Stimulated activated CD4-positive, alpha-beta T cell treated with anti-CD3 and anti-CD28 coated beads, Interleukin-15, amount 100 ng/mL, for 1 hour (primary cell): ENCODE measurements around the gene WDR11.

Experiments
- DNase-seq, 2 donors: peaks; one replicate each; pipeline ENCODE4 v3.0.0-alpha.2; 2020; ENCODE audit warnings: low read depth in 1 of 2, low spot score in 1 of 2

Gene WDR11

DNA sequence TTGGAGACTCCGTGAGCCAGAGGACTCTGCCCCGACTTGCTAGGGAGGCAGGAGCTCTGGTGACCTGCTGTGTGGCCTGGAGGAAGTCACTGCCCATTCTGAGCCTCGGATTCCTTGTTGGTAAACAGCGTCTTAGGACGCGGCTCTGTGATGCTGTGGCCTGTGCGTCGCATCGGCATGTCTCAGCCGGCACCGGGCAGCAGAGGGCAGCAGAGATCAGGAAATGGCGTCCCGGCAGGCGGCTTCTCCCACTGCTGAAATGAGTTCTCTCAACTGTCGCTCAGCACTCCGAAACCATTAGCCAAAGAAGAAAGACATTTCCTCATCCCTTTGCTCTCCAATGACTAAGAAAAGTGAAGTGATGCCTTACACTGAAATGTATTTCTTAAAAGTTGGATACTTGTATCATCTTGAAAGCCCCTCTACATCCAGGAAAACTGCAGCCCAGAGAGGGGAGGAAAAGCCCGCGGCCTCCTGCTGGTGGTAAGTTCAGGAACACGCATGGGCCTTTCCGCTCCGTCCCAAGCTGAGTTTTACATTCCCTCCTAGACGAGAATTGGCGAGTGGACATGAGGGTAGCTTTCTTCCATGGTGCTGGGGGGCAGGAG, 91.7 kb downstream of the WDR11 start:
- DNase-seq: peak; percentile 25 to 69

DNA sequence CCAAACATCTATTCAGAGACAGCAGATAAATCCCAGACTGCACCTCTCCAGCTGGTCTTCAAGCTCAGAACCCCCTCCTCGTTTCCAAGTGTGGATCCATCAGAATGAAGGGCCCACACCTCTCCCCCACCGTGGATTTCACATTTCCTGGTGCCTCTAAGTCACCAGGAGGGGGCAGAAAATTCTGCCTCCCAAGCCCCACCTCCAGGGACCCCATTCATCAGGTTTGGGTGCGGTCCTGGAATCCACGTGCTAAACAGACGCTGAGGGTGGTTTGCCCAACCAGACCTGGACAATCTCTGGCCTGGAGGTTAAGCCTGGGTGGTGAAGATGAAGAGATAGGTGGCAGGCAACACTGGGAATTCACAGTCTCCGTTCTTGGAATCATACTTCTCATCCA, 92.4 kb downstream of the WDR11 start:
- no peak for DNase-seq

DNA sequence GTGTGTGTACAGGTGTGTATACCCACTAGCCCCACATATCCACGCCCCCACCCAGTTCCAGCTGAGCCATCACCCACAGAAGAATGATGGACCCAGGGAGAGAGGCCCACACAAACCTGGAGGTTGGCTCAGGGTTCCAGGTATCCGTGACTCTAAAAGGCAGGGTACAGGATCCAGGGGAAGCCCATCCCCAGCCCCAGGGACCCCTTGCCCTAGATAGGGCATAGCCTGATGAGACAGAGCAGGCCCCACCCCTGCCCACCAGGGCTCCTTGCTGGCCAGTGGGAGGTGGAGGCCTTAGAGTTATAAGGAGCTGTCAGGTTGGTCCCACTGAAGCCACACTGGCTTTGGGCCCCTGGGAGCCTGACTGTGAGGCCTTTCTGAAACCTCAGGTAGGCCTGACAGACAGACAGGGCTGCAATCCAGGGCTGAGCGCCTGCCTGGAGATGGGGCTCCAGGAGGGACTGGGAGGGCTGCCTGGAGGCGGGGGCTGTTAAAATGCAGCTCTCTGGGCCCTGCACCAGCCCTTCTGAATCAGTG, 93.5 kb downstream of the WDR11 start:
- DNase-seq: no peak

DNA sequence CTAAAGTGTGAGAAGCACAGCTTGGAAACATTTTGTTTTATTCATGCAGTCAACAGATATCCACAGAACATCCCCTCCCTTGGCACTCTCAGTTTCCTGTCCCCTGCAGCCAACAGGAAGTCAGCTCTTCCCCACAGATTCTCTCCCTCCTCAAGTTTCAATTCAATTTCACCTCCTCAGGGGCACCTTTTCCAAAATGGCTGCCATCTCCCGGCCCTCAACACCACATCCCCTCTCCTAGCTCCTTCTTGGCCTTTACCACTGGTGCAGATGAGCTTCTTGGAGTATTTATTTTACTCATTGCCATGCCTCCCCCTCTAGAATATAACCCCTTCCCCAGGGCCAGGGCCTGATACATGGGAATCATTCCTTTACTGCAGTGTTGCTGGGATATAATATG, 94.0 kb downstream of the WDR11 start:
- no peak for DNase-seq

- DNase-seq: no peak
Measured at GRCh38 chr10:120945801-120946302, 94.7 kb downstream of the WDR11 start.

DNA sequence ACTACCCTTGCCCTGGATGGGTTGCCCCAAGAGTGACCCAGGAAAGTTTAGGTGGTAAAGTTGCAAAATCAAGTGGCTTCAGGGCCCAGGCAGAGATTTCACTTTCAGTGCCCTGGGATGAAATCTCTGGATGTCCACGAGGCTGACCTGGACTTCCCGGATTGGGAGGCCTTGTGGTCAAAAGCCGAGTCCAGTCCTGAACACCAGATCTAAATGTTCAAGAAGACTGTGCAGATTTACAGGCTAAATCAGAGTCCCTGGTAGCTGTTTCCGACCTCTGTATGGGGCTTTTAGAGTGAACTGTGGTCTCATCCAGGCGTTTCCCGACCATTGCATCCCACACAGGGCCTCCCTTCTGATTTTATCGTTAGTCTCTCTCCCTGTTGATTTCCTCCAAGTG, 95.3 kb downstream of the WDR11 start:
- no peak for DNase-seq

DNA sequence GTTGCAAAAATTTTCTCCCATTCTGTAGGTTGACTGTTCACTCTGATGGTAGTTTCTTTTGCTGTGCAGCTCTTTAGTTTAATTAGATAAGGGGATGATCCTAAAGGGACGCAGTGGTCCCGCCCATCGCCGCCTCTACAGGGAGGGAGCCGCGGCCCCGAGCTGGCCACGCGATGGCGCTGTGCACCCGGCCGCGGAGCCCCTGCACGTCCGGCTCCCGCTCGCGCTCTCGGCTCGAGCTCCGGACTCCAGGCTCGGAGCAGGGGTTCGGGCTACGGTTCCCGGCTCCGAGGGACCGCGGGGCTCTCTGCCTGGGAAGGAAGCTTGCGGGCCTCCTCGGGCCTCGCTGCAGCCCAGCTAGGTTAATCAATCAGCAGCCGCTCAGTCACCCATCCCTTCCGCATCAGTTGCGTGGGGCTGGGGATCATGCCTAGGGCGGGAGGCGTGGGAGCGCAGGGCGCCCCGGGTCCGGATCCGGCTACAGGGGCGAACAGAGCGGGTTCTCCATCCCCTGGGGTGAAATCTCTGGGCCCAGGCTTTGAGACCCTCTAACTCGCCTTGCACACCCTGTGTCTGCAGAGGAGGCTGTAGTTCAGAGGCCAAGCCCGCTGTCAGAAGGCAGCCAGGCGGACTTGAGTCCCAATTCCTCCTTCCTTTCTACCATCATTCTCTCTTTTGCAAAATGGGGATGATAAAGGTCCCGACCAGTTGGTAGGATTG, 97.9 kb downstream of the WDR11 start:
- DNase-seq: peak in 1 of 2 donors; percentile 54

DNA sequence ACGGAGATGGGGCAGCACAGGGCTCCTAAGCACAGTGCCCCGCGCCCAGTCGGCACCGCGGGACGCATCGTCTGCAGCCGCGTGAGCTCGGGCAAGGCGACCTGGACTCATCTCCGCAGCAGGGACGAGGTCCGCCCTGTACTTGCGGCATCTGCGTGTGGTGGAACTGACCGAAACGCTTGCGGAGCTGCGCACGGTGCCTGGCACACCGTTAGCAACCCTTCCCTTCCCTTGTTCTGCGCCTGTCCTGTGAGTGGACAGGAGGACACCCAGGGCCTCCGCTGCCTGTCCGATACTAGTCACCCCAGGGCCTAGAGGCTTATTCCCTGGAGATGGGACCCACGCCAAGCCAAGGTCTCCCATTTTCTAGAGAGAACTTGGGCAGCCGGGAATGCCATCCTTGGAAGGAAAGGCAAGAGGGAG, 98.5 kb downstream of the WDR11 start:
- no peak for DNase-seq

DNA sequence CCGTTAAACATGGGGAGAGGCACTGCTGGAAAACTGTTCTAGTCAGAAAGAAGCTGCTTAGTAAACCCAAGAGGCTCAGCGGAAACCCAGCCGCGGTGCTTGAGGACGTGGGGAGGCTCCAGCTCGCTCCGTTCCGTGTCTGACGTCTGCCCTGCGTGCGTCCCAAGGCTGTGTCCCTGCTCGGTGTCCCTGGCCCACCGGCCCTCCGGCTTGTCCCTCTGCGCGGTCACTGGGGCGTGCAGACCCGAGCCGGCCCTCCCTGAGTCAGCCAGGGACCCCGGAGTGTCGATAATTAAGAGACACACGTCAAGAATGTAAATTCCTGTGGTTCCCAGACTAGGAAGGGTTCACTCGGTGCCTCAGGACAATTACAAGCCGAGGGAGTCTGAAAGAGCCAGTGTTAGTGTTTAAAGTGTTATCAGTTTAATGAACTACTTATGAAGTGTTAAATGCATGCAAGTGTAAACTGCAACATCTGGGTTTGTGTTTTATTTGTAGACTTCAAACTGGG, 98.9 kb downstream of the WDR11 start:
- no peak for DNase-seq

GRCh38 chr10:120951288-120951687, 100.1 kb downstream of the WDR11 start:
- no peak for DNase-seq

DNA sequence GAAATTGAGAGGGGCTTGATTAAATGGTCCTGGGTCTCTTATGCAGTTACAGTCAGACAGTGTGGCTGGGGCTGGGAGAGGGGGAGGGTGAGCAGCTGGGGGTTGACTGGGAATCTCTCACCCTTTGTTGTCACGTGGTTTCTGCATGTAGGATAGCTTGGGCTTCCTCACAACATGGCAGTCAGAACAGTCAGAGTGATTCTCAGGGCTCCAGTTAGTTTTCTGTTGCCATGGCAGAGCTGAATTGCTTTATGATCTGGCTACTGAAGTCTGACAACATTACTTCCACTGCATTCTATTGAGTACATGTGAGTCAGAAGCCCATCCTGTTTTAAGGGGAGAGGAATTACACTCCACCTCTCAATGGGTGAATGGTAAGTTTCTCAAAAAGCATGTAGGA, 102.7 kb downstream of the WDR11 start:
- no peak for DNase-seq
